Measurements from ENCODE around the gene SLC24A3.

The SLC24A3 gene

DNA sequence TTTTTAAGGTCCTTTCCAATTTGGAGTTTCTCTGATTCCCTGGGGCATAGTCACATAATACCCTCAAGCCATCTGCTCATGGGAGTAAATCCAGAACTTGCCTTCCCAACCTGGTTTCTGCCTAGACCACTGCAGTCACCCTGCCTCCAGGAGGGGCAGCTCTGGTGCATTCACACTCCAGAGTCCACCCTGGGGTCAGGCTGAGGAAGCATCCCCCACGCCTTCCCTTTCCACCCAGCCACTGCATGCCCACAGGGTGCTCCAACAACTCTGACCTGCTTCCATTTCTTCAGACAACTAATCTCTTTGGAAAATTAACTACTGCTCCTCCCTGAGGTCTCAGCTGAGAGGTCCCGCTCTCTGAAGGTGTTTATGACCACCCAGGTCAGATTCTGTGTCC, 334.2 kb downstream of the SLC24A3 start:
- TF ChIP-seq, protein P1, sequence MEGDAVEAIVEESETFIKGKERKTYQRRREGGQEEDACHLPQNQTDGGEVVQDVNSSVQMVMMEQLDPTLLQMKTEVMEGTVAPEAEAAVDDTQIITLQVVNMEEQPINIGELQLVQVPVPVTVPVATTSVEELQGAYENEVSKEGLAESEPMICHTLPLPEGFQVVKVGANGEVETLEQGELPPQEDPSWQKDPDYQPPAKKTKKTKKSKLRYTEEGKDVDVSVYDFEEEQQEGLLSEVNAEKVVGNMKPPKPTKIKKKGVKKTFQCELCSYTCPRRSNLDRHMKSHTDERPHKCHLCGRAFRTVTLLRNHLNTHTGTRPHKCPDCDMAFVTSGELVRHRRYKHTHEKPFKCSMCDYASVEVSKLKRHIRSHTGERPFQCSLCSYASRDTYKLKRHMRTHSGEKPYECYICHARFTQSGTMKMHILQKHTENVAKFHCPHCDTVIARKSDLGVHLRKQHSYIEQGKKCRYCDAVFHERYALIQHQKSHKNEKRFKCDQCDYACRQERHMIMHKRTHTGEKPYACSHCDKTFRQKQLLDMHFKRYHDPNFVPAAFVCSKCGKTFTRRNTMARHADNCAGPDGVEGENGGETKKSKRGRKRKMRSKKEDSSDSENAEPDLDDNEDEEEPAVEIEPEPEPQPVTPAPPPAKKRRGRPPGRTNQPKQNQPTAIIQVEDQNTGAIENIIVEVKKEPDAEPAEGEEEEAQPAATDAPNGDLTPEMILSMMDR (IDR thresholded peaks at IDR 0.05; ENCODE audit: low read depth, low read length, missing control alignments): no peak
- no peak for DNase-seq (ENCODE audit: extremely low read depth, low read depth)
- no peak overlapping the region for H3K4me3 ChIP-seq (replicated peaks; ENCODE audit: low read depth, low read length)

DNA sequence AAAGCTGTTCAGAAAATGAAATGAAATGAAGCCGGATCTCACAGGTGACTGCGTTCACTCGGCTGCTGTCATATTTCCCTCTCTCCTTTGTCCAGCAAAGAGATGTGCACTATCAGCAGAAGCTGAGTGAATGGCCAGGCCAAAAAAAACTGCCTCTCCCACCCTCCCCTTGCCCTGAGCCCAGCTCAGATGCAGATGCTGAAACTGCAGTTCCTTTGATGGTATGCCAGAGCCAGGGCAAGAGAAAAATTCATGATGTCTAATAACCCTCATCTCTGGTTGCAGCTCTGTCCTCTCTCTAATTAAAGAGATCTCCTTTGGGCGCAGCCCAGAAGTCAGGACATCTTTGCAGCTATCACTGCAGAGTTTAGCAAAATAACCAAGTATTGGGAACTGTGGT, 335.1 kb downstream of the SLC24A3 start:
- H3K4me3 ChIP-seq (replicated peaks; ENCODE audit: low read depth, low read length): no peak overlapping the region
- TF ChIP-seq, protein P1 (IDR thresholded peaks at IDR 0.05; ENCODE audit: low read depth, low read length, missing control alignments): no peak
- DNase-seq (ENCODE audit: extremely low read depth, low read depth): no peak

DNA sequence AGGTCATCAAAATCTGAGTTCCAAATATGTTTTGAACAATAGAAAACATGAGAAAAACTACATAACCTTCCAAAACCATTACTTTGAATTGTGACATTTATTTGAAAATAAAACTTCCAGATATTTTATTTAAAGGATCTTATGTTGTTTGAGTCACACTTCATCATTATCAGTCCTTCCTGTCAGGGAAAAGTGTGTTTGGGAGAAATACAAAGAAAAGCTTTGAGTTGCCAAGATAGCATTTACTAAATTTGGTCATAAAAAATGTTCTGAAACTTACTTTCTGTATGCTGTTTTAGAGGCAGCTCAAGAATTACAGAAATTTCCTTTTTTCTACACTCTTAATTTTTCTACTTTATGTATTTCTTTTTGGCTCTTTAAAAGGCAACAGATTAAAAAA, 337.5 kb downstream of the SLC24A3 start:
- TF ChIP-seq, protein P1 (IDR thresholded peaks at IDR 0.05; ENCODE audit: low read depth, low read length, missing control alignments): no peak
- H3K4me3 ChIP-seq (replicated peaks; ENCODE audit: low read depth, low read length): no peak overlapping the region
- no peak for DNase-seq (ENCODE audit: extremely low read depth, low read depth)

DNA sequence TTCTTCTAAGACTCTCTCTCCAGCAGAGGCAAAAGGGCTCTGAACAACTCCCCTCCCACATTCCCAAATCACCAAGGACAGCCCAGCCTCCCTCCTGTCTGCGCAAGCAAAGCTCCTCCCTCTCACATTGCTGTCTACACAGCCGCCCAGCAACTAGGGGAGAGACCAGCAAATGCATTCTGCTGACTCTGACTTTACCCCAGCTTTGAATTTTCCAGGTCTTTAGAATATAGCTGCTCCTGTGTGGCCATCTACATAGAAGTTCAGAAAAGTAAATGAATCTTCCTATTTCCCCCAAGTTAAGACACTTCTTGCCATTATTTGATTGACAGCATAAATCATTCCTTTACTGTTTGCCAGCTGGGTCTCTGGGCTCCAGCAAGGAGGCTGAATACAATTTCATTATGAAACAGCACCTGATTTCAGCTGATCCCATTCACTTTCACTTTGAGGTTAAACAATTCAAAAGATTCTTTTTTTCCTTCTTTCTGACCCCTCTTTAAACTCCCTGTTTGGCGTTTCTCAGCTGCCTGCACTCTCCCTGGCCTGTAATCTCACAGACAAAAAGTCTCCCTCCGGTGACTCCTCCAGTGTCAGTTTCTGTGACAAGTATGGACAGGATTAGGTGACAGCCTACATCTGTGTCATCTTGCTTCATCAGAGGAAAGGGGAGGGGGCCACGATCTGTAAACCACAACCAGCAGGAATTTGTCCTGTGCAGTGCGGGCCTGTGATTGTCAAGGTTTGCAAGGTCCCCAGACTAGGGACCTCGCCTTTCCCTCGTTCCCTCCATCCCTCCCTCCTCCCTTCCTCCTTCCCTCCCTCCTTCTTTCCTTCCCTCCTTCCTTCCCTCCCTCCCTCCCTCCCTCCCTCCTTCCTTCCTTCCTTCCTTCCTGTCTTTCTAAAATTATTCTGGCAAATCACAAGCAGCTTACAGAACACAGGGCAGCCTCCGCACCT, 340.1 kb downstream of the SLC24A3 start:
- no peak overlapping the region for H3K4me3 ChIP-seq (replicated peaks; ENCODE audit: low read depth, low read length)
- TF ChIP-seq, protein P1 (IDR thresholded peaks at IDR 0.05; ENCODE audit: low read depth, low read length, missing control alignments): no peak
- DNase-seq (ENCODE audit: extremely low read depth, low read depth): no peak

DNA sequence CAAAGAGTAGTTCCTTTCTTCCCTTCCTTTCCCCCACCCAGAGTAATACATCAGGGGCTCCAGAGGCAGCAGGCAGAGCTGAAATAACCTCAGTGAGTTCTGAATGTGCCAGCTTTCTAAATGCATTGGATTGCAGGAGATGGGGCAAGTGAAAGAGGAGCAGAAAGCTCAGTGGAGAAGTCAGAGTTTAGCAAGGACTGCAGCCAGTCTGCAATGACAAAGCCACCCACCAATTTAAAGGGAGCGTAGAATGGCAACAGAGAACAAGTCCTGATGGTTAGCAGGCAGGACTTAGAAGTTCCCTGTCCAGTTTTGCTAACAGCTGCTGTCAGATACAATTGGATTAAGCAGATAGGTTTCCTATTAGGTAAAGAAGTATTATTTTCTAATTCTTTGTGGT, 342.2 kb downstream of the SLC24A3 start:
- TF ChIP-seq, protein P1 (IDR thresholded peaks at IDR 0.05; ENCODE audit: low read depth, low read length, missing control alignments): no peak
- DNase-seq (ENCODE audit: extremely low read depth, low read depth): no peak
- H3K4me3 ChIP-seq (replicated peaks; ENCODE audit: low read depth, low read length): no peak overlapping the region

DNA sequence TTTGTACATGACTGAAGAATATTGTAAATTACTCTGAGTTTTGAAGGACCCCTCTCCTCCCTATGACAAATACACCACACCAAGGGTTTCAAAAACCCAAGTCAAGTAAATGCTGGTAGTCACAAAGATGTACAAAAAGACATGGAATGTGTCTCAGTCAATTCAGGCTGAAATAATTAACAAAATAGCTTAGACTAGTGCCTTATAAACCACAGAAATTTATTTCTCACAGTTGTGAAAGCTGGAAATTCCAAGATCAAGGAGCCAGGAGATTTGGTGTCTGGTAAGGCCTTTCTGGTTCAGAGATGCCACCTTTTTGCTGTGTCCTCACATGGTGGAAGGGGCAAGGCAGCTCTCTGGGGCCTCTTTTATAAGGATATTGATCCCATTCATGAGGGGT, 343.3 kb downstream of the SLC24A3 start:
- TF ChIP-seq, protein P1 (IDR thresholded peaks at IDR 0.05; ENCODE audit: low read depth, low read length, missing control alignments): no peak
- DNase-seq (ENCODE audit: extremely low read depth, low read depth): no peak
- no peak overlapping the region for H3K4me3 ChIP-seq (replicated peaks; ENCODE audit: low read depth, low read length)
